ENCODE measurements around the gene DIDO1. TPM values are rescaled to one million over a fixed set of nuclear protein-coding genes. Genes with fewer than 3 reads are reported as not detected.

DIDO1 gene
- total and polyA plus RNA-seq, 2 of the 13 experiments (the other 11 are each of a cell fraction or from before 2014, with no cell fraction given): 75.0 to 75.1 TPM

GRCh38 chr20:62884556-62884955 lies 41.7 kb downstream of the DIDO1 start:
- TF ChIP-seq STAG1 (CRISPR knock-in tag; IDR thresholded peaks at IDR 0.05) (no peak), KDM2A (CRISPR knock-in tag; IDR thresholded peaks at IDR 0.05; ENCODE audit: borderline replicate concordance, low read depth) (0 out of 2 replicates have a peak, but pooled peaks have one; percentile 39), POLR2G (IDR thresholded peaks at IDR 0.05; ENCODE audit: low read depth, low read length) (peak; percentile 42), SCMH1 (CRISPR knock-in tag; IDR thresholded peaks at IDR 0.05; ENCODE audit: borderline replicate concordance) (no peak), NFYB (CRISPR knock-in tag; IDR thresholded peaks at IDR 0.05) (no peak)
- intact Hi-C loops (cut with micrococcal nuclease; ENCODE audit: unreplicated experiment) (no loop called here), in situ Hi-C loops (cut with HindIII; ENCODE audit: extremely low pct_ligation_motif_present, low pct_unique_long_range_greater_than_20kb) (no loop called here)
- no peak for DNase-seq (ENCODE audit: low spot score)
- Histone ChIP-seq H3K36me3 (replicated peaks in 1 of 2; ENCODE audit: control insufficient read depth in 1 of 2, insufficient read depth in 2 of 2, low read length in 2 of 2) (peaks cover 17 to 35% of the 10 kb centered on the region in 2 experiments; a peak in 4 of 5 replicates), H3K4me2 (ENCODE audit: low read depth, low read length) (no peak overlapping the region), H3K27ac (ENCODE audit: extremely low read length, insufficient read depth, low read length) (no peak overlapping the region), H3K4me1 (ENCODE audit: insufficient read depth, low read length) (peaks cover 15% of the 10 kb centered on the region), H3K4me3 (replicated peaks in 1 of 3; ENCODE audit: insufficient read depth in 1 of 3, low read depth in 2 of 3, low read length in 3 of 3) (no peak overlapping the region), H2AFZ (ENCODE audit: low read length) (no peak overlapping the region), H3K9me3 (ENCODE audit: low read length) (no peaks in the 10 kb centered on the region), H4K20me1 (ENCODE audit: insufficient read depth, low read length) (no peaks in the 10 kb centered on the region), H3K27me3 (ENCODE audit: control insufficient read depth in 1 of 2, insufficient read depth in 2 of 2, low read length in 2 of 2) (no peaks in the 10 kb centered on the region), H3K9ac (ENCODE audit: insufficient read depth, low read depth, low read length) (no peak overlapping the region), H3K79me2 (ENCODE audit: insufficient read depth, low read length) (no peaks in the 10 kb centered on the region)
- 87% methylated on average over 8 of the region's 8 CpGs for WGBS (ENCODE audit: low lambda C conversion rate)
- FAIRE-seq: no peak
- no TSS peak for BruUV-seq (replicated peaks)
- ChIA-PET CTCF (ENCODE audit: low intra/inter-chr PET ratio, low total read pairs) (no interaction called here), POLR2A (interaction anchor here (1.6 kb wide), 1 partner anchor 9 kb away, joined by 5 read pairs; no protein-coding TSS in a partner anchor)
- no peak; the same call in 2 of the 3 replicates for ATAC-seq

- no peak overlapping the region for H3K4me3 ChIP-seq (replicated peaks in 1 of 3; ENCODE audit: insufficient read depth in 1 of 3, low read depth in 2 of 3, low read length in 3 of 3)
- no peaks in the 10 kb centered on the region for H3K79me2 ChIP-seq (ENCODE audit: insufficient read depth, low read length)
- no TSS peak for BruUV-seq (replicated peaks)
- no peak overlapping the region for H3K4me2 ChIP-seq (ENCODE audit: low read depth, low read length)
- POLR2A ChIA-PET: no interaction called here
- DNase-seq (ENCODE audit: low spot score): no peak
- H3K9me3 ChIP-seq (ENCODE audit: low read length): no peaks in the 10 kb centered on the region
- no peak overlapping the region for H2AFZ ChIP-seq (ENCODE audit: low read length)
- intact Hi-C loops (cut with micrococcal nuclease; ENCODE audit: unreplicated experiment): no loop called here
- no peak for ATAC-seq
- H4K20me1 ChIP-seq (ENCODE audit: insufficient read depth, low read length): no peaks in the 10 kb centered on the region
- peaks cover 19% of the 10 kb centered on the region for H3K4me1 ChIP-seq (ENCODE audit: insufficient read depth, low read length)
- no peaks in the 10 kb centered on the region for H3K27me3 ChIP-seq (ENCODE audit: control insufficient read depth in 1 of 2, insufficient read depth in 2 of 2, low read length in 2 of 2)
- H3K27ac ChIP-seq (ENCODE audit: extremely low read length, insufficient read depth, low read length): no peak overlapping the region
- no peak overlapping the region for H3K9ac ChIP-seq (ENCODE audit: insufficient read depth, low read depth, low read length)
- 93% methylated on average over 15 of the region's 15 CpGs for WGBS (ENCODE audit: low lambda C conversion rate)
- CTCF ChIA-PET (ENCODE audit: low intra/inter-chr PET ratio, low total read pairs): no interaction called here
- in situ Hi-C loops (cut with HindIII; ENCODE audit: extremely low pct_ligation_motif_present, low pct_unique_long_range_greater_than_20kb): no loop called here
- peaks cover 6 to 14% of the 10 kb centered on the region in 2 experiments; a peak in 4 of 5 replicates for H3K36me3 ChIP-seq (replicated peaks in 1 of 2; ENCODE audit: control insufficient read depth in 1 of 2, insufficient read depth in 2 of 2, low read length in 2 of 2)
- no peak for FAIRE-seq
- no peak for TF ChIP-seq ZNF543 (CRISPR knock-in tag; IDR thresholded peaks at IDR 0.05)
- TF ChIP-seq KIAA2018 (CRISPR knock-in tag; IDR thresholded peaks at IDR 0.05; ENCODE audit: borderline replicate concordance): no peak
- TF ChIP-seq REXO4 (CRISPR knock-in tag; IDR thresholded peaks at IDR 0.05; ENCODE audit: borderline replicate concordance): no peak
- TF ChIP-seq KDM4B (CRISPR knock-in tag; IDR thresholded peaks at IDR 0.05): no peak
- TF ChIP-seq U2AF1 (optimal IDR thresholded peaks at IDR 0.05; ENCODE audit: low read depth, low read length): no peak
- no peak for TF ChIP-seq MYNN (CRISPR knock-in tag; IDR thresholded peaks at IDR 0.05; ENCODE audit: low read depth)
These were observed 43.9 kb downstream of the DIDO1 start for GRCh38 chr20:62882426-62882825.

Data from HepG2 (cell line).